CD4-positive, alpha-beta T cell (primary cell): ENCODE data around the gene DCDC2C. TPM values are rescaled to one million over a fixed set of nuclear protein-coding genes. Genes with fewer than 3 reads are reported as not detected.

Experiments
- ATAC-seq: fragments of 200-7000 bp; cut with Tn5 transposase; one replicate; pipeline ENCODE4 v1.10.0; 2022; ENCODE audit warnings: mild to moderate bottlenecking; ENCODE audit not compliant: poor library complexity
- CTCF ChIA-PET: fragments of 350-600 bp; sonication (Branson Sonifier 250); formaldehyde crosslinking; loops from one replicate; lab custom pipeline; 2021; ENCODE audit warnings: antibody characterized with exemption, inconsistent platforms; lab: Charles Lee
- POLR2A ChIA-PET: fragments of 350-600 bp; sonication (Branson Sonifier 250); formaldehyde crosslinking; loops from one replicate; lab custom pipeline; 2021; ENCODE audit warnings: antibody characterized with exemption, inconsistent platforms; lab: Charles Lee
- DNase-seq, 14 experiments: peaks; one replicate each; pipeline ENCODE4 v3.0.0-alpha.2; 2013 to 2020; ENCODE audit warnings: mixed read lengths in 2 of 14
- H3K27ac ChIP-seq, 2 donors: one replicate each; pipeline versions ENCODE4 v1.5.1 to v1.7.0; 2013; ENCODE audit warnings: low read length in 2 of 2, low read depth in 1 of 2, mild to moderate bottlenecking in 1 of 2
- H3K27me3 ChIP-seq, 2 experiments: 1 replicate in 1 of 2; 2 replicates in 1 of 2; pipeline versions ENCODE4 v1.6.1 to v1.7.0; 2013; ENCODE audit warnings: low read length in 2 of 2, control low read depth in 1 of 2, mild to moderate bottlenecking in 1 of 2, moderate library complexity in 1 of 2; ENCODE audit not compliant: insufficient read depth in 2 of 2, control insufficient read depth in 1 of 2
- H3K36me3 ChIP-seq: one replicate; pipeline ENCODE4 v1.6.1; 2013; ENCODE audit warnings: low read length, control low read depth; ENCODE audit not compliant: insufficient read depth
- H3K4me1 ChIP-seq: one replicate; pipeline ENCODE4 v1.6.1; 2013; ENCODE audit warnings: low read length, control low read depth; ENCODE audit not compliant: insufficient read depth
- H3K4me3 ChIP-seq: one replicate; pipeline ENCODE4 v1.5.1; 2013; ENCODE audit warnings: mild to moderate bottlenecking, low read length, moderate library complexity
- H3K9me3 ChIP-seq, 2 experiments: 1 replicate in 1 of 2; 2 replicates in 1 of 2; pipeline versions ENCODE4 v1.6.1 to v1.7.0; 2013; ENCODE audit warnings: low read length in 2 of 2, mild to moderate bottlenecking in 2 of 2, control low read depth in 1 of 2, moderate library complexity in 1 of 2; ENCODE audit not compliant: control insufficient read depth in 1 of 2, insufficient read depth in 1 of 2
- H3K27ac Mint-ChIP-seq: one replicate; pipeline ENCODE4 v1.8.0; 2020; ENCODE audit warnings: mixed read lengths
- H3K27me3 Mint-ChIP-seq: one replicate; pipeline ENCODE4 v1.8.0; 2021; ENCODE audit warnings: mixed read lengths
- H3K36me3 Mint-ChIP-seq: one replicate; pipeline ENCODE4 v1.8.0; 2021; ENCODE audit warnings: low read depth, mixed read lengths
- H3K4me1 Mint-ChIP-seq: one replicate; pipeline ENCODE4 v1.8.0; 2021; ENCODE audit warnings: low read depth, mixed read lengths
- H3K4me3 Mint-ChIP-seq: one replicate; pipeline ENCODE4 v1.8.0; 2020; ENCODE audit warnings: mild to moderate bottlenecking, mixed read lengths
- H3K9me3 Mint-ChIP-seq: one replicate; pipeline ENCODE4 v1.8.0; 2020; ENCODE audit warnings: mixed read lengths
- intact Hi-C, 2 experiments: fragments of 100-400 bp; cut with DNase I in 1 of 2; cut with micrococcal nuclease in 1 of 2; formaldehyde crosslinking; loops; one replicate each; pipeline versions ENCODE4 v1.15.1 to v1.9.0; 2023 to 2025; cut with DNase I, micrococcal nuclease
- total RNA-seq, 174 experiments: library from RNA in 2 of 174; stranded (reverse) in 2 of 174; gene quantifications; one replicate each; pipeline ENCODE4 v1.2.3 and lab custom pipeline; 2021 to 2026
- TF ChIP-seq, protein P1 (sequence below): fragments of 200-600 bp; IDR thresholded peaks from one replicate; pipeline ENCODE4 v1.8.0; 2022; ENCODE audit warnings: antibody characterized with exemption, mild to moderate bottlenecking

The DCDC2C gene
- total RNA-seq, 2 experiments from 2014 or later = not detected

DNA sequence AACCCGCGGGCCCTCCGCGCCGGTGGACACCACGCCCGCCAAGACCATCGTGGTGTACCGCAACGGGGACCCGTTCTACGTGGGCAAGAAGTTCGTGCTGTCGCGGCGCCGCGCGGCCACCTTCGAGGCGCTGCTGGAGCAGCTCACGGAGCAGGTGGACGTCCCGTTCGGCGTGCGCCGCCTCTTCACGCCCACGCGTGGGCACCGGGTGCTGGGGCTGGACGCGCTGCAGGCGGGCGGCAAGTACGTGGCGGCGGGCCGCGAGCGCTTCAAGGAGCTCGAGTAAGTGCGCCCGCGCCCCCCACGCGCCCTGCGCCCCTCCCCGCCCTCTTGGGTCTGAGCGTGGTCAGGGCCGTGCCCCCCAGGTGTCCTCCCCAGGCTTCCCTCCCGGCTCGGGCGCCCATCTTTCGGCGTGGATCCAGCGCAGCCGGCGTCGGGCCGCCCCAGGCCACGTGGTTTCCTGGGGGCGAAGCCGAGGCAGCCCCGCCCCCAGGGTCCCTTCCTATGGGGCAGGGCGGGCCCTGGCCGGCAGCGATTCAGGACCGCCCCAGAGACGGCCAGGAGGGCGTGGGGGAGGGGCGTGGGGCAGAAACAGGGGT, 481 bp downstream of the DCDC2C start:
- Histone ChIP-seq H3K9me3 (peaks cover 0 to 12% of the 10 kb centered on the region in 2 experiments), H3K36me3 (no peaks in the 10 kb centered on the region), H3K4me3 (no peak overlapping the region), H3K27ac (no peak overlapping the region), H3K4me1 (no peaks in the 10 kb centered on the region), H3K27me3 (peaks cover 6 to 33% of the 10 kb centered on the region in 2 experiments)
- DNase-seq (no peak), ATAC-seq (no peak)
- H3K36me3 Mint-ChIP-seq = no peaks in the 10 kb centered on the region
- peaks cover 73% of the 10 kb centered on the region for H3K27me3 Mint-ChIP-seq
- no peaks in the 10 kb centered on the region for H3K9me3 Mint-ChIP-seq
- no peak overlapping the region for H3K4me3 Mint-ChIP-seq
- H3K27ac Mint-ChIP-seq = no peak overlapping the region
- TF ChIP-seq, protein P1, sequence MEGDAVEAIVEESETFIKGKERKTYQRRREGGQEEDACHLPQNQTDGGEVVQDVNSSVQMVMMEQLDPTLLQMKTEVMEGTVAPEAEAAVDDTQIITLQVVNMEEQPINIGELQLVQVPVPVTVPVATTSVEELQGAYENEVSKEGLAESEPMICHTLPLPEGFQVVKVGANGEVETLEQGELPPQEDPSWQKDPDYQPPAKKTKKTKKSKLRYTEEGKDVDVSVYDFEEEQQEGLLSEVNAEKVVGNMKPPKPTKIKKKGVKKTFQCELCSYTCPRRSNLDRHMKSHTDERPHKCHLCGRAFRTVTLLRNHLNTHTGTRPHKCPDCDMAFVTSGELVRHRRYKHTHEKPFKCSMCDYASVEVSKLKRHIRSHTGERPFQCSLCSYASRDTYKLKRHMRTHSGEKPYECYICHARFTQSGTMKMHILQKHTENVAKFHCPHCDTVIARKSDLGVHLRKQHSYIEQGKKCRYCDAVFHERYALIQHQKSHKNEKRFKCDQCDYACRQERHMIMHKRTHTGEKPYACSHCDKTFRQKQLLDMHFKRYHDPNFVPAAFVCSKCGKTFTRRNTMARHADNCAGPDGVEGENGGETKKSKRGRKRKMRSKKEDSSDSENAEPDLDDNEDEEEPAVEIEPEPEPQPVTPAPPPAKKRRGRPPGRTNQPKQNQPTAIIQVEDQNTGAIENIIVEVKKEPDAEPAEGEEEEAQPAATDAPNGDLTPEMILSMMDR = no peak
- CTCF ChIA-PET = no interaction called here
- H3K4me1 Mint-ChIP-seq = no peaks in the 10 kb centered on the region
- POLR2A ChIA-PET = no interaction called here
- intact Hi-C loops = no loop called here

GRCh38 chr2:3704692-3705091, 1.3 kb downstream of the DCDC2C start:
- Mint-ChIP-seq H3K4me3 (no peak overlapping the region), H3K9me3 (no peaks in the 10 kb centered on the region), H3K27ac (no peak overlapping the region), H3K36me3 (no peaks in the 10 kb centered on the region), H3K4me1 (no peaks in the 10 kb centered on the region), H3K27me3 (peaks cover 65% of the 10 kb centered on the region)
- intact Hi-C loops = no loop called here
- Histone ChIP-seq H3K4me1 (no peaks in the 10 kb centered on the region), H3K36me3 (no peaks in the 10 kb centered on the region), H3K27me3 (peaks cover 6 to 36% of the 10 kb centered on the region in 2 experiments), H3K27ac (no peak overlapping the region), H3K4me3 (no peak overlapping the region), H3K9me3 (peaks cover 0 to 12% of the 10 kb centered on the region in 2 experiments)
- ATAC-seq = no peak
- TF ChIP-seq, protein P1 = no peak
- ChIA-PET POLR2A (no interaction called here), CTCF (no interaction called here)
- no peak for DNase-seq

DNA sequence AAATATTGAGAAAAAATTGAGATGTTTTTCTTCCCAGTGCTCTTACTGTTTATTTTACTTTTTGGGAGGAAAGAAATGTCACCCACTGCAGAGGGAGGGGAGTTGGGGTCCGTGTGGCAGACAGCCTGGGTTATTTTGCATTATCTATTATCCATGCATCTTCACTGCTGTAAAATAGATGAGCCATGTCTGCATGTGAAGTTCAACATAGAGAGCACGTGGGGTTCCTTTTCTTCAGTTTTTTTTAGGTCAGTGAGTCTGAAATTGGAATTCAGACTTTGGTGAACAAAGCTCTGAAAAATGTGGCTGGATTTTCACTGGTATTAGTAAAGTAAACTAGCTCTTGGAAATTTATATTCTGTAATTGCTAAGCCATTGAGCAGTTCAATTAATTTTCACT, 2.4 kb downstream of the DCDC2C start:
- no peak overlapping the region for H3K4me3 ChIP-seq
- CTCF ChIA-PET = no interaction called here
- H3K9me3 ChIP-seq = peaks cover 0 to 12% of the 10 kb centered on the region in 2 experiments
- no peak overlapping the region for H3K4me3 Mint-ChIP-seq
- H3K27me3 Mint-ChIP-seq = peaks cover 59% of the 10 kb centered on the region
- no peak overlapping the region for H3K27ac ChIP-seq
- H3K27me3 ChIP-seq = peaks cover 6 to 36% of the 10 kb centered on the region in 2 experiments
- no peak overlapping the region for H3K27ac Mint-ChIP-seq
- TF ChIP-seq, protein P1 = no peak
- DNase-seq (no peak), ATAC-seq (no peak)
- no peaks in the 10 kb centered on the region for H3K4me1 Mint-ChIP-seq
- no peaks in the 10 kb centered on the region for H3K36me3 ChIP-seq
- no peaks in the 10 kb centered on the region for H3K4me1 ChIP-seq
- H3K36me3 Mint-ChIP-seq = no peaks in the 10 kb centered on the region
- no peaks in the 10 kb centered on the region for H3K9me3 Mint-ChIP-seq
- intact Hi-C loops = no loop called here
- POLR2A ChIA-PET = no interaction called here
